ENCODE results near the gene HOXA10. TPM values are rescaled to one million over a fixed set of nuclear protein-coding genes. Genes with fewer than 3 reads are reported as not detected.

The HOXA10 gene
- polyA plus RNA-seq, 3 donors = 0.09 to 3.2 (median 0.33) TPM

GRCh38 chr7:27194686-27195379, 20.7 kb upstream of the HOXA10 start:
- Histone ChIP-seq H3K79me2 (ENCODE audit: insufficient read depth, low read length) (no peaks in the 10 kb centered on the region), H3K9ac (ENCODE audit: insufficient read depth, low read length, poor library complexity, severe bottlenecking) (no peak overlapping the region), H3K4me2 (replicated peaks; ENCODE audit: extremely low read depth, low read length, poor library complexity, severe bottlenecking) (no peak overlapping the region), H3K4me3 (replicated peaks in 1 of 3; ENCODE audit: low read depth in 2 of 3, low read length in 3 of 3) (no peak overlapping the region), H3K4me1 (ENCODE audit: control insufficient read depth in 1 of 2, insufficient read depth in 2 of 2, low read length in 2 of 2) (peaks cover 25 to 32% of the 10 kb centered on the region in 2 donors), H3K9me3 (replicated peaks in 1 of 2; ENCODE audit: control insufficient read depth in 1 of 2, insufficient read depth in 1 of 2, low read length in 2 of 2) (peaks cover 6 to 56% of the 10 kb centered on the region in 2 donors), H2AFZ (ENCODE audit: insufficient read depth, low read depth, low read length, poor library complexity, severe bottlenecking) (no peak overlapping the region), H3K27ac (ENCODE audit: low read depth in 1 of 2, low read length in 2 of 2) (no peak overlapping the region), H4K20me1 (ENCODE audit: insufficient read depth, low read length) (no peaks in the 10 kb centered on the region), H3K36me3 (replicated peaks in 1 of 2; ENCODE audit: control insufficient read depth in 1 of 2, insufficient read depth in 2 of 2, low read length in 2 of 2) (no peaks in the 10 kb centered on the region), H3K27me3 (ENCODE audit: control insufficient read depth in 2 of 2, insufficient read depth in 2 of 2, low read length in 2 of 2) (peaks cover 91 to 93% of the 10 kb centered on the region in 2 donors)
- intact Hi-C loops (cut with micrococcal nuclease) = loop anchor here (5.0 to 10.0 kb wide), 4 partner anchors 382 to 827 kb away; no protein-coding TSS in a partner anchor
- Mint-ChIP-seq H3K36me3 (peaks cover 8 to 14% of the 10 kb centered on the region in 2 donors), H3K27me3 (ENCODE audit: low read depth in 3 of 3) (peaks cover 86 to 91% (median 89%) of the 10 kb centered on the region in 3 donors), H3K27ac (no peak overlapping the region), H3K4me1 (peaks cover 45% of the 10 kb centered on the region), H3K4me3 (peak overlapping the region in 1 of 2 donors; percentile 89), H3K9me3 (peaks cover 0 to 42% (median 21%) of the 10 kb centered on the region in 7 donors)
- TF ChIP-seq, protein P1, sequence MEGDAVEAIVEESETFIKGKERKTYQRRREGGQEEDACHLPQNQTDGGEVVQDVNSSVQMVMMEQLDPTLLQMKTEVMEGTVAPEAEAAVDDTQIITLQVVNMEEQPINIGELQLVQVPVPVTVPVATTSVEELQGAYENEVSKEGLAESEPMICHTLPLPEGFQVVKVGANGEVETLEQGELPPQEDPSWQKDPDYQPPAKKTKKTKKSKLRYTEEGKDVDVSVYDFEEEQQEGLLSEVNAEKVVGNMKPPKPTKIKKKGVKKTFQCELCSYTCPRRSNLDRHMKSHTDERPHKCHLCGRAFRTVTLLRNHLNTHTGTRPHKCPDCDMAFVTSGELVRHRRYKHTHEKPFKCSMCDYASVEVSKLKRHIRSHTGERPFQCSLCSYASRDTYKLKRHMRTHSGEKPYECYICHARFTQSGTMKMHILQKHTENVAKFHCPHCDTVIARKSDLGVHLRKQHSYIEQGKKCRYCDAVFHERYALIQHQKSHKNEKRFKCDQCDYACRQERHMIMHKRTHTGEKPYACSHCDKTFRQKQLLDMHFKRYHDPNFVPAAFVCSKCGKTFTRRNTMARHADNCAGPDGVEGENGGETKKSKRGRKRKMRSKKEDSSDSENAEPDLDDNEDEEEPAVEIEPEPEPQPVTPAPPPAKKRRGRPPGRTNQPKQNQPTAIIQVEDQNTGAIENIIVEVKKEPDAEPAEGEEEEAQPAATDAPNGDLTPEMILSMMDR (IDR thresholded peaks at IDR 0.05) = no peak
- no CpG with 5 or more reads among the region's 9 CpGs for WGBS (ENCODE audit: insufficient coverage)
- DNase-seq = no peak

- TF ChIP-seq, protein P1 (IDR thresholded peaks at IDR 0.05) = no peak
- Histone ChIP-seq H3K27ac (ENCODE audit: low read depth in 1 of 2, low read length in 2 of 2) (no peak overlapping the region), H3K4me1 (ENCODE audit: control insufficient read depth in 1 of 2, insufficient read depth in 2 of 2, low read length in 2 of 2) (peaks cover 27 to 32% of the 10 kb centered on the region in 2 donors), H2AFZ (ENCODE audit: insufficient read depth, low read depth, low read length, poor library complexity, severe bottlenecking) (no peak overlapping the region), H3K79me2 (ENCODE audit: insufficient read depth, low read length) (no peaks in the 10 kb centered on the region), H3K4me3 (replicated peaks in 1 of 3; ENCODE audit: low read depth in 2 of 3, low read length in 3 of 3) (no peak overlapping the region), H3K9ac (ENCODE audit: insufficient read depth, low read length, poor library complexity, severe bottlenecking) (no peak overlapping the region), H4K20me1 (ENCODE audit: insufficient read depth, low read length) (no peaks in the 10 kb centered on the region), H3K27me3 (ENCODE audit: control insufficient read depth in 2 of 2, insufficient read depth in 2 of 2, low read length in 2 of 2) (peaks cover 96 to 98% of the 10 kb centered on the region in 2 donors), H3K9me3 (replicated peaks in 1 of 2; ENCODE audit: control insufficient read depth in 1 of 2, insufficient read depth in 1 of 2, low read length in 2 of 2) (peaks cover 6 to 62% of the 10 kb centered on the region in 2 donors), H3K36me3 (replicated peaks in 1 of 2; ENCODE audit: control insufficient read depth in 1 of 2, insufficient read depth in 2 of 2, low read length in 2 of 2) (no peaks in the 10 kb centered on the region), H3K4me2 (replicated peaks; ENCODE audit: extremely low read depth, low read length, poor library complexity, severe bottlenecking) (no peak overlapping the region)
- peak overlapping the region in 1 of 2 donors; percentile 89 for H3K4me3 Mint-ChIP-seq
- intact Hi-C loops (cut with micrococcal nuclease) = loop anchor here (5.0 to 10.0 kb wide), 3 partner anchors 383 to 731 kb away; no protein-coding TSS in a partner anchor
- DNase-seq = no peak
- WGBS (ENCODE audit: insufficient coverage) = no CpG with 5 or more reads among the region's 2 CpGs
- H3K9me3 Mint-ChIP-seq = peaks cover 0 to 47% (median 24%) of the 10 kb centered on the region in 7 donors
- peaks cover 7 to 18% of the 10 kb centered on the region in 2 donors for H3K36me3 Mint-ChIP-seq
- H3K27ac Mint-ChIP-seq = no peak overlapping the region
- peaks cover 50% of the 10 kb centered on the region for H3K4me1 Mint-ChIP-seq
- H3K27me3 Mint-ChIP-seq (ENCODE audit: low read depth in 3 of 3) = peaks cover 91 to 94% (median 93%) of the 10 kb centered on the region in 3 donors
Measured at GRCh38 chr7:27194002-27194352, 19.9 kb upstream of the HOXA10 start.

All from CD14-positive monocyte (primary cell).